Stimulated activated naive B cell treated with anti-CD40 and anti-IgM and Interleukin-4, amounts not matched to agents 10 μg/mL and 1 μg/mL and 100 μg/mL, for 72 hours (primary cell): ENCODE measurements around the gene GNA14.
"Not testable (repeated sequence)": the region's sequence is repeated elsewhere in the genome, so short reads cannot be mapped to it uniquely, and the experiment has no call there.

Experiments
- ATAC-seq, 2 donors: fragments of 150-1000 bp; cut with Tn5 transposase; replicated peaks; 2 replicates each; pipeline ENCODE4 v1.10.0; 2021; ENCODE audit warnings: moderate library complexity in 1 of 2
- DNase-seq: peaks from one replicate; pipeline ENCODE4 v3.0.0; 2021
- H3K27ac Mint-ChIP-seq: one replicate; pipeline ENCODE4 v1.8.0; 2022; ENCODE audit warnings: mild to moderate bottlenecking, mixed read lengths
- H3K27me3 Mint-ChIP-seq, 2 donors: one replicate each; pipeline ENCODE4 v1.8.0; 2022; ENCODE audit warnings: mixed read lengths in 2 of 2
- H3K36me3 Mint-ChIP-seq, 2 donors: one replicate each; pipeline ENCODE4 v1.8.0; 2022; ENCODE audit warnings: mixed read lengths in 2 of 2, mild to moderate bottlenecking in 1 of 2
- H3K4me1 Mint-ChIP-seq, 2 donors: one replicate each; pipeline ENCODE4 v1.8.0; 2022; ENCODE audit warnings: mixed read lengths in 2 of 2, mild to moderate bottlenecking in 1 of 2
- H3K4me3 Mint-ChIP-seq, 2 donors: one replicate each; pipeline ENCODE4 v1.8.0; 2022; ENCODE audit warnings: mild to moderate bottlenecking in 2 of 2, mixed read lengths in 2 of 2, moderate library complexity in 1 of 2
- H3K9me3 Mint-ChIP-seq, 2 donors: one replicate each; pipeline ENCODE4 v1.8.0; 2022; ENCODE audit warnings: mixed read lengths in 2 of 2, mild to moderate bottlenecking in 1 of 2

Gene GNA14

DNA sequence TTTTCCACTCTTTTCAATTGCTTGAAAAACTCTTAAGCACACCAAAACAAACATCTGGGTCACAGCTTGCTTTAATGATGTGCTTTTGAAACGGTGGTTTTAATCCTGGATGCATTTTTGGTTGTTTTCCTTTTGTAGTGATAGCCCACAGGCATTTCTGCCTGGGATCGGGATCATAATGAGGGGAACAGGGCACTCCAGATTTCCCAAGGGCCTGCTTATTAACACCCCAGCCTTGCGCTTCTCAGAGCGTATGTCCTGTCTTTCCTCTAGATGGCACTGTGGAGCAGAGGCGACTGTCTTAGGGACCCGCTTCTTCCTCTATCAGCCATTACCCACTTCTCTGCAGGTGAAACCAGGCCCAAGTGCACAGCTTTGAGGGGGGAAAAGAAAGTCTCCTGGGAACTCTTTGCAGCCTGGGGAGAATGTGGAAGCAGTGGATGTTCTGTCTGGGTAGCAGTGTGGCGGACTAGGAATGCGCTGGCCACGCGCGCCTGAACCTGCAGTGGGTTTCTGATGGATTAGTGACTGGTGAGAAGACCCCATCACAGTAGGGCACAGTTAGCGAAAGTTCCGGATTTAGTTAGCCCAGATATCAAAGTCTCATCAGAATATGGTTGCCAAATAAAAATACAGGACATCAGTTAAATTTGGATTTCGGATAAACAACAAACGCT is 190.1 kb downstream of the GNA14 start:
- Mint-ChIP-seq H3K27me3 (peaks cover 3 to 5% of the 10 kb centered on the region in 2 donors), H3K4me3 (no peak overlapping the region), H3K4me1 (peaks cover 6 to 18% of the 10 kb centered on the region in 2 donors), H3K9me3 (no peaks in the 10 kb centered on the region), H3K36me3 (no peaks in the 10 kb centered on the region), H3K27ac (no peak overlapping the region)
- ATAC-seq (peak; percentile 87 to 90), DNase-seq (peak; percentile 50)

DNA sequence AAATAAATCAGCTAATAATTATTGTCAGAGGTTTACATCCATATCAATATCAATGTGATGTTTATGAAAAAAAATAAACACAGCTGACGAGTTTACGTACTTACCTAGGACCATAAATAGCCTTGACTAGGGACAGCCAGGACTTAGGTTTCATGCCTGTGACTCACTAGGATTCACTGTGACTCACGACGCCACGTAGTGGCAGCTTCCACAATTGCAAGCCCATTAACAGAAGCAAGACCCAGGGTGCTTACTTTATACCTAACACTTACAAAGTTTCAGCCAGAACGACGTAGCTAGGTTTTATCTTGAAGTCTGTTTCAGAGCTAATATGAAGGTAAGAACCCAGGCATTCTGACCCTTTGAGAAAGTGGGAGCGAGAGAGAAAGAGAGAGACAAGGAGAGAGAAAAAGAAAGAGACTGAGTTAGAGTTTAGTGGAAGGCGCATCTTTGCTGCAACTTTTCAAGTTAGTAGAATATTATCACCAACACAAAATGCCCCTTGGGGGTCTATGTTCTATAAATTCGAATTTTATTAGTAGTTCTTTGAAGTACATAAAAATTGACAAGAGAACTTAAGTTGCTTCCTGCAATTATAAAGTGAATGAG is 191.2 kb downstream of the GNA14 start:
- H3K4me3 Mint-ChIP-seq, result no peak overlapping the region
- no peaks in the 10 kb centered on the region for H3K36me3 Mint-ChIP-seq
- DNase-seq (peak; percentile 60), ATAC-seq (peak; percentile 73 to 82)
- peaks cover 3 to 5% of the 10 kb centered on the region in 2 donors for H3K27me3 Mint-ChIP-seq
- H3K27ac Mint-ChIP-seq, result no peak overlapping the region
- H3K9me3 Mint-ChIP-seq, result no peaks in the 10 kb centered on the region
- peaks cover 6 to 18% of the 10 kb centered on the region in 2 donors for H3K4me1 Mint-ChIP-seq

DNA sequence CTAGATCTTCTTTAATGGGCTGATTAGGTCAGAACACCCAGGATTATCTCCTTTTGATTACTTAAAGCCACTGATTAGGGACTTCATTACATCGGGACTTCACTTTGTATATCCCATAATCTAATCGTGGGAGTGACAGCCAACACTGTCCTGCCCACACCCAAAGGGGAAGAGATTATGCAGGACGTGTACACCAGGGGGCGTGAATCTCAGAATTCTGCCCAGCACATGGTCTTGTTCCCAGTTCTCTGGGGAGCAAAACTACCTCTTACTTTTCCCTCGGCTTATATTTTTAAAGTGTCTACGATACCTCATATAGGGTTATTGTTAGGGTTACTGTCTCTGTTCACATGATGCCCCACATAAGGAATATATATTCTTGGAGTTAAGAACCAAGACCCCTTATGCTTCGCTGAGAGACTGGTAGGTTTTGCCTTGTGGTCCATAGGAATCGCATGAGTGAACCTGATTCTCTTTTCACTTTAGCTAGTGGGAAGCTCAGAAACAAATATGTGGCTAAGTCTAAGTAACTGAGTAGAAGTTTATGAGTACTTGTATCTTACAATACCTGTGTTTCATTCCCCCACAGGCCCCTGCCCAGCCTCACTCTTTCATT is 192.7 kb downstream of the GNA14 start:
- H3K27me3 Mint-ChIP-seq, result peaks cover 8 to 11% of the 10 kb centered on the region in 2 donors
- H3K4me1 Mint-ChIP-seq, result peaks cover 6 to 18% of the 10 kb centered on the region in 2 donors
- ATAC-seq (no peak), DNase-seq (no peak)
- H3K9me3 Mint-ChIP-seq, result peaks cover 3 to 4% of the 10 kb centered on the region in 2 donors
- no peak overlapping the region for H3K27ac Mint-ChIP-seq
- H3K36me3 Mint-ChIP-seq, result peaks cover 0 to 3% of the 10 kb centered on the region in 2 donors
- no peak overlapping the region for H3K4me3 Mint-ChIP-seq

DNA sequence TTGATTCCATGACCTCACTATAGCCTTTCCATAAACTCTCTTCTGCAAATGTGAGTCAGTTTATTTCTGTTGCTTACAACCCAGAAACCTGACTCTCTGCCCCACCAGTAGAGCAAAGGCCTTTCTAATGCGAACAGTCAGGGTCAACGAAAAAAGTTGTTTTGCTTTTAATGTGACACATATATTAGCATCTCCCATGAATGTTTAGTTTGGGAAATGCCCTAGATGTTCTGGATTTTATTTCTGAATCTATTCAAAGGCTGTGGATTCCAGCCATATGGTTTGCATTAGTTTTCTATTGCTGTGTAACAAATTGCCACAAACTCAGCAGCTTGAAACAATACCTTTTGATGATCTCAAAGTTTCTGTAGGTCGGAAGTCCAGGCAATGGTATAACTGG is 193.5 kb downstream of the GNA14 start:
- Mint-ChIP-seq H3K36me3 (peaks cover 0 to 3% of the 10 kb centered on the region in 2 donors), H3K27me3 (peaks cover 11 to 12% of the 10 kb centered on the region in 2 donors), H3K4me1 (peaks cover 6 to 18% of the 10 kb centered on the region in 2 donors), H3K9me3 (peaks cover 3 to 4% of the 10 kb centered on the region in 2 donors), H3K4me3 (no peak overlapping the region), H3K27ac (no peak overlapping the region)
- DNase-seq, result no peak
- ATAC-seq, result no peak

DNA sequence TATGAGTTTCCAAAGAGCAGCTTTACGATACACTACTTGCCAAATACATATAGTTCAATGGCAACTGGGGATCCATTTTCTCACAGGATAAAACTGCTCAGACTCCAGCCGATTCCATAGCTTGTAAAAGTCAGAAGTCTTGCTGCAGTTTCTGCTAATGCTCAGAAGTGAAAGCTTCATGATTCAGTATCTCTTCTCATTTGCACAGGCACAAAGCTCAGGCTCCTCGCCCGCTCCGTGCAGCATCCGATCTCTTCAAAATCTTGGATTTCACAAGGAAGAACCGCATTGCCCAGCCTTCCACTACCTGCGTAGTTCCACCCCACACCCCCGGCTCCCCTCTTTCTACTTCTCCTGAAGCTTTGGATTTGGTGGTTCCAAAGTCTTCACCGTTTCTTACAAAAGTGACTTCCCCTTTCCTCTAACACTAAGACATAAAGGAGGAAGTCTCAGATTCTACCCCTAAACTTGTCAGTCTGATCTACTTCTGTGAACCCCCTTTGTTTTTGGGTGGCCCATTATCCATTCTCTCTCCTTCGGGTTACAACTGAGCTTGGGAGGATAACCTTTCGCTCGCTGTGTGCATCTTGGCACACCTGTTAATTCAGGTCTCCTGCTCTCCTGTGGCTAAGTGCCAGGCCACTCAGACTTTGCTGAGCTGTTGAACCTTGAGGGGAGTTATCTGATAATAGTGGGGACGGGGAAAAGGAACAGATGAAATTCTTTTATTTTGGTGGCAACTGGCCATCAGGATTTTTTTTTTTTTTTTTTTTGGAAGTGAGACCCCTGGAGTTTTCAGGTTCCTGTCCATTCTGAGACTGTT is 194.1 kb downstream of the GNA14 start:
- H3K36me3 Mint-ChIP-seq, result peaks cover 0 to 3% of the 10 kb centered on the region in 2 donors
- ATAC-seq (peak; percentile 41 to 48), DNase-seq (no peak)
- peaks cover 11 to 12% of the 10 kb centered on the region in 2 donors for H3K27me3 Mint-ChIP-seq
- peaks cover 6 to 18% of the 10 kb centered on the region in 2 donors for H3K4me1 Mint-ChIP-seq
- peaks cover 3 to 4% of the 10 kb centered on the region in 2 donors for H3K9me3 Mint-ChIP-seq
- peak overlapping the region; percentile 82 to 87 for H3K4me3 Mint-ChIP-seq
- peak overlapping the region; percentile 72 for H3K27ac Mint-ChIP-seq

DNA sequence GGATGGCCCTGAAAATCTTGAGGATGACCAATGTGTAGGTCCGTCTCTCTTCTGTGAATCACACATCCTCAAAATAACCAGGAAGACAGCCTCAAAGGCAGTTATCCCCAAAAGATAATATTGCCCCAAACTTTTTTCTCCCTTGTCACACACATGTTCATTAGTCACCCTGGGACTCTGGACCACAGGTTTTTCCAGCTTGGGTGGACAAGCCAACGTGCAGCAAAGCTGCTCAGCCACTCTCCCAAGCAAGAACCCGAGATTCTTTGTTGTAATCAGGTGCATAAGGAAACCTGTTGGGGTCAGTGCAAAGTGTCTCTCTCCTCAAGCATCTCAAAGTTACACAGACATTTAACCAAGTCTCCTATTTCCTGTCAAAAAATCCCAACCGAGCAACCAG is 196.6 kb downstream of the GNA14 start:
- no peak for DNase-seq
- H3K4me3 Mint-ChIP-seq, result no peak overlapping the region
- H3K27ac Mint-ChIP-seq, result no peak overlapping the region
- peaks cover 8% of the 10 kb centered on the region in 2 donors for H3K9me3 Mint-ChIP-seq
- peaks cover 5 to 8% of the 10 kb centered on the region in 2 donors for H3K4me1 Mint-ChIP-seq
- no peak for ATAC-seq
- peaks cover 2 to 3% of the 10 kb centered on the region in 2 donors for H3K36me3 Mint-ChIP-seq
- H3K27me3 Mint-ChIP-seq, result peaks cover 8 to 13% of the 10 kb centered on the region in 2 donors

DNA sequence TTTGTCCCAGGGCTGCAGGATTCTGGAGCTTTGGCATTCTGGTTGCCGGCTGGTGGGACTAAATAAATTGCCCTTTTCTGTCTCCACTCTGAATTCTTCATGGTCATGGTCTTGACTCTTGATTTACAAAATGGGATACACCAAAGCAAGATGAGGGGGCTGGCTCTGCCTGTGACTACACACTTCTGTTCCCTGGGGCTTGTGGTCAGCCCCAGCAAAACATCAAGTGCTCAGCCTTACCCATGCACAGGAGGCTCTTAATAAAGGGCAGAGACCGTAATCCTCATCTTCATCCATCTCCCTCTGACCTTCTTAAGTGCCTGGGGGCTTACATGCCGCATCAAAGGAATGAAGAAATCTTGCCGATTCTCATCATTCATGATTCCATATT is 198.0 kb downstream of the GNA14 start:
- no peak overlapping the region for H3K4me3 Mint-ChIP-seq
- no peak for ATAC-seq
- no peak for DNase-seq
- peaks cover 2 to 3% of the 10 kb centered on the region in 2 donors for H3K36me3 Mint-ChIP-seq
- peaks cover 8 to 13% of the 10 kb centered on the region in 2 donors for H3K27me3 Mint-ChIP-seq
- peaks cover 5 to 8% of the 10 kb centered on the region in 2 donors for H3K4me1 Mint-ChIP-seq
- H3K27ac Mint-ChIP-seq, result no peak overlapping the region
- peaks cover 8% of the 10 kb centered on the region in 2 donors for H3K9me3 Mint-ChIP-seq

DNA sequence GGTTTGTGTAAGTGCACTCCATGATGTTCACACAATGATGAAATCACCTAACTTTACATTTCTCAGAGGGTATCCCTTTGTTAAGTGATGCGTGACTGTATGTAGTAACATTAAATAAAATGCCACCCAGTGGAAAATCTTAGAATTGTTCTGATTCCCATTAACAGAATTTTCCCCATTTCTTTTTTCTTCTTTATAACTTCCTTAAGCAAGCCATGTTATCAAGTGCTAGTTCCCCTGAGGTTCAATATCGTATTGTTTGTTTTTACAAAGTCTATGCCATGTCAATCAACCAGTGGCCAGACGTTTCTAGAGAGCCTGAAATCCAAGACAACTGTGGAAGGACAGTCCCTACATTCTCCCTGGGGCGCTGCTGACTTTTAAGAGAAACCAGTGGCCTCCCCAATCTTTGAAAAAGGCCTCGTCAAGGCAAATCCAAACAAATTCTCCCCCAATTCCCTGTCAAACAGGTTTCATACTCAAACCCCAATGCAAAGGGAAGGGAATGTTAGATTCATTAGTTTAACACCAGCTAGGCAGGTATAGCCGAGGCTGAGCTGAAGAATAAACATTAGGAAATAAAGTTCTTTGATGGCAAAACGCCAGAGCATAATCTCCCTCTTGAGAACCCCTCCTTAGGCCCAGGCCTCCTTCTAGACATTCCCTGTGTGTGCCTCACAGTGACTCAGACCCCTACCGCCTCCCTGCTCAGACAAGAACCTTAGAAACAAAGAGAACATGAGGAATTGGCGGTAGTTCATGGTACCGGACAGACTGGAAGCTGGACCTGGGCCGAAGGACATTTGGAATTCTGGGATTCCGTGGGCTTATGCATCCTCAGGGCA is 198.7 kb downstream of the GNA14 start:
- DNase-seq, result no peak
- H3K27ac Mint-ChIP-seq, result no peak overlapping the region
- peaks cover 2 to 3% of the 10 kb centered on the region in 2 donors for H3K36me3 Mint-ChIP-seq
- no peak overlapping the region for H3K4me3 Mint-ChIP-seq
- no peak for ATAC-seq
- H3K27me3 Mint-ChIP-seq, result peaks cover 14 to 17% of the 10 kb centered on the region in 2 donors
- H3K9me3 Mint-ChIP-seq, result peaks cover 8% of the 10 kb centered on the region in 2 donors
- peaks cover 5 to 8% of the 10 kb centered on the region in 2 donors for H3K4me1 Mint-ChIP-seq

DNA sequence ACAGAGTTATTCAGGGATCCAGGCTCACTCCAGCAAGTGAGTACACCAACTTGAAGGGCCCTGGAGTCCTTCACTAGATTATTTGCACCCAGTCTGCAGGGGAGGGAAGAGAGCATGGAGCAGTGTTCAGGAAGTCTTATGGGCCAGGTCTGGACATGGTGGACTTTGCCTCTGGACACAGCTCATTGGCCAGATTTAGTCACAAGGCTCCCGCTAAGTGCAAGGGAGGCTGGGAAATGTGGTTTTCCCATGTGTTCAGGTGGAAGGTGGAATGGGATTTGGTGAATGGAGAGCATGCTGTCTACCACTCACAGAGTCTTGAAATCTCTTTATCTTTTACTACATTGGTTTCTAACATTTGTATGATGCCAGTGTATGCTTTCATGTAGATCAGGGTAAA is 200.5 kb downstream of the GNA14 start:
- ATAC-seq (no peak), DNase-seq (no peak)
- H3K4me1 Mint-ChIP-seq, result no peaks in the 10 kb centered on the region
- peaks cover 2 to 3% of the 10 kb centered on the region in 2 donors for H3K36me3 Mint-ChIP-seq
- H3K4me3 Mint-ChIP-seq, result no peak overlapping the region
- H3K27ac Mint-ChIP-seq, result no peak overlapping the region
- H3K27me3 Mint-ChIP-seq, result peaks cover 17 to 20% of the 10 kb centered on the region in 2 donors
- H3K9me3 Mint-ChIP-seq, result peaks cover 8% of the 10 kb centered on the region in 2 donors

DNA sequence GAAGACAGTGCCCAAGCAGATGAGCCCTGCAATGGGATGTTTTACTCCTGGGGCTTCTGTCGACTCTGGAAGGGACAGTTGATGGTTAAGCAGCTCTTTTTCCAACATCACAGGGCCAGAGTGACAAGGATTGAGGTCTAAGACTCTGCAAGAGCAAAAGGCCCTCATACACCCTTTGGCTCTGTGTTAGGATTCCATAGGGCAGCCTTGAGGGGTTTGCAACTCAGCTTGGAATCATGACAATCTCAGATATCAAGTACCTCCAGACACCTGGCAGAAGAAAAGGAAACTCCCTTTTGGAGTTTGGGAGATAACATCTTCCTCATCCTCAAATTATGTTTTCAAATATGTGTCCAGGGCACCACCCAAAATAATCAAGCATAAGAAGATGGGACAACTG is 205.7 kb downstream of the GNA14 start:
- Mint-ChIP-seq H3K4me1 (no peaks in the 10 kb centered on the region), H3K9me3 (peaks cover 2% of the 10 kb centered on the region in 2 donors), H3K36me3 (peaks cover 0 to under 1% of the 10 kb centered on the region in 2 donors), H3K4me3 (no peak overlapping the region), H3K27me3 (peaks cover 9 to 14% of the 10 kb centered on the region in 2 donors), H3K27ac (no peak overlapping the region)
- ATAC-seq (no peak), DNase-seq (no peak)

DNA sequence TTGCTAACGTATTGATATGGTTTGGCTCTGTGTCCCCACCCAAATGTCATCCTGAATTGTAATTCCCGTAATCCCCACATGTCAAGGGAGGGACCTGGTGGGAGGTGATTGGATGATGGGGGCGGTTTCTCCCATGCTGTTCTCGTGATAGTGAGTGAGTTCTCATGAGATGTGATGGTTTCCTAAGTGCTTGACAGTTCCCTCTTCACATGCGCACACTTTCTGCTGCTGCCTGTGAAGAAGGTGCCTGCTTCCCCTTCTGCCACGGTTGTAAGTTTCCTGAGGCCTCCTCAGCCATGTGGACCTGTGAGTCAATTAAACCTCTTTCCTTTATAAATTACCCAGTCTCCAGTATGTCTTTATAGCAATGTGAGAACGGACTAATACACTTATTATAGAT is 207.0 kb downstream of the GNA14 start:
- H3K36me3 Mint-ChIP-seq, H3K9me3 Mint-ChIP-seq, H3K4me1 Mint-ChIP-seq, H3K4me3 Mint-ChIP-seq, DNase-seq, ATAC-seq, H3K27ac Mint-ChIP-seq: not testable (repeated sequence)
- H3K27me3 Mint-ChIP-seq, result peaks cover 9 to 13% of the 10 kb centered on the region in 2 donors

DNA sequence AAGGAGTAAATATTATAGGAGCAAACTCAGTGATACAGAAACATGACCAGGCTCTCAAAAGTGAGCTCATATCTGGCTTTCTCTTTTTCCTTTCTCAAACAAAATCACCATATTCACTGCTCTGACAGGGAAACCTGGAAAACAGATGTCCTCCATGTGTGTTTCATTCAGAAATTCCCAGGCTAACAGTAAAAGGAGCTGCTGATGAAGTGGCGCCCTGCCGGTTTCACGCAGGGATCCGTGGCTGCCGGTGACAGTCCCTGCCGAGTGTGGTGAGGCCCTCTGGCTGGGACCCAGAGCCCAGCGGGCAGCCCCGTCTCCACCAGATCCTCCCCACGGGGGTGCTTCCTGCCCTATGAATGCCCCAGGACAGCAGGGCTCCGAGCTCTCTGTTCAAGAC is 208.1 kb downstream of the GNA14 start:
- Mint-ChIP-seq H3K27ac (no peak overlapping the region), H3K36me3 (no peaks in the 10 kb centered on the region), H3K9me3 (no peaks in the 10 kb centered on the region), H3K4me1 (no peaks in the 10 kb centered on the region), H3K27me3 (peaks cover 8 to 13% of the 10 kb centered on the region in 2 donors), H3K4me3 (no peak overlapping the region)
- ATAC-seq (no peak), DNase-seq (no peak)

DNA sequence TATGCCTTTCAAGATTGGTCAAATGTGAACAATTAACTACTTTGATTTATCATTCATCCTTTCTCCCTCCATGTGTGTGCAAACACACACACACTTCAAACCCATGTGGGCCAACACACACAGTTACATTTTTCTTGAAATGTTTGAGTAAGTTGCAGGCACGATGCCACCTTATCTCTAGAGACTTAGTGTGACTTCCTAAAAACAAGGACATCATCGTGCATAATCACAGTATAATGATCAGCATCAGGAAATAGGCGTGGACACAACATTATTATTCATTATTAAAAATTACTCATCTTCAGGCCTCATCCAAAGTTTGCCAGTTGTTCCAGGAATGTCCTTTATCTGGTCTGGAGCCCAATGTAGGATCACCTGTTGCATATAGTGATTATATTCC is 209.5 kb downstream of the GNA14 start:
- H3K4me1 Mint-ChIP-seq, result peaks cover 3 to 4% of the 10 kb centered on the region in 2 donors
- no peak overlapping the region for H3K4me3 Mint-ChIP-seq
- peaks cover 3 to 12% of the 10 kb centered on the region in 2 donors for H3K27me3 Mint-ChIP-seq
- no peak for DNase-seq
- H3K9me3 Mint-ChIP-seq, result no peaks in the 10 kb centered on the region
- no peaks in the 10 kb centered on the region for H3K36me3 Mint-ChIP-seq
- ATAC-seq, result no peak
- H3K27ac Mint-ChIP-seq, result no peak overlapping the region
